TTC549 (cell line): ENCODE measurements around the gene FAM241B.

Source experiments
- FAIRE-seq: peaks from 2 replicates; lab custom pipeline; 2012; peaks lifted over from hg19 to GRCh38; lab: Jason Lieb, UNC

The FAM241B gene

GRCh38 chr10:69649786-69650550 is 19.9 kb downstream of the FAM241B start:
- FAIRE-seq, result no peak

GRCh38 chr10:69650589-69651261 is 20.7 kb downstream of the FAM241B start:
- FAIRE-seq, result no peak

GRCh38 chr10:69651362-69651761 is 21.3 kb downstream of the FAM241B start:
- FAIRE-seq, result no peak

GRCh38 chr10:69652111-69652856 is 22.2 kb downstream of the FAM241B start:
- no peak for FAIRE-seq

- FAIRE-seq, result no peak
Measured at GRCh38 chr10:69652857-69653199, 22.8 kb downstream of the FAM241B start.

- no peak for FAIRE-seq
Measured at GRCh38 chr10:69653561-69653960, 23.5 kb downstream of the FAM241B start.

- FAIRE-seq, result no peak
Measured at GRCh38 chr10:69655124-69655867, 25.2 kb downstream of the FAM241B start.

GRCh38 chr10:69655868-69656555 is 26.0 kb downstream of the FAM241B start:
- no peak for FAIRE-seq

- no peak for FAIRE-seq
Measured at GRCh38 chr10:69656742-69657269, 26.8 kb downstream of the FAM241B start.

GRCh38 chr10:69657430-69657829 is 27.4 kb downstream of the FAM241B start:
- no peak for FAIRE-seq

- no peak for FAIRE-seq
Measured at GRCh38 chr10:69657866-69658265, 27.8 kb downstream of the FAM241B start.

- FAIRE-seq, result no peak
Measured at GRCh38 chr10:69659241-69660038, 29.4 kb downstream of the FAM241B start.

GRCh38 chr10:69660296-69660695 is 30.2 kb downstream of the FAM241B start:
- no peak for FAIRE-seq

GRCh38 chr10:69661414-69662172 is 31.5 kb downstream of the FAM241B start:
- no peak for FAIRE-seq

- no peak for FAIRE-seq
Measured at GRCh38 chr10:69662173-69662877, 32.3 kb downstream of the FAM241B start.

- no peak for FAIRE-seq
Measured at GRCh38 chr10:69662901-69663300, 32.9 kb downstream of the FAM241B start.

GRCh38 chr10:69663369-69663947 is 33.4 kb downstream of the FAM241B start:
- no peak for FAIRE-seq

- no peak for FAIRE-seq
Measured at GRCh38 chr10:69665474-69666320, 35.6 kb downstream of the FAM241B start.
